PC-3 (cell line): ENCODE measurements around the gene FOLR2.

Experiments
- EZH2 ChIP-seq: fragments of 300-600 bp; sonication (generic); IDR thresholded peaks from one replicate; pipeline ENCODE4 v1.6.1; 2017; ENCODE audit warnings: antibody characterized with exemption, mild to moderate bottlenecking, low read length; ENCODE audit not compliant: unreplicated experiment
- EZH2phosphoT487 ChIP-seq: fragments of 300-600 bp; sonication (generic); IDR thresholded peaks from 2 replicates; pipeline ENCODE4 v1.6.1; 2018; ENCODE audit warnings: mild to moderate bottlenecking, antibody characterized with exemption, low read length, borderline replicate concordance
- TF ChIP-seq, protein P1 (sequence below): fragments of 300-600 bp; sonication (generic); conservative IDR thresholded peaks from 2 replicates; pipeline ENCODE4 v1.5.1; 2017; ENCODE audit warnings: antibody characterized with exemption, low read depth, mild to moderate bottlenecking, low read length

DNA sequence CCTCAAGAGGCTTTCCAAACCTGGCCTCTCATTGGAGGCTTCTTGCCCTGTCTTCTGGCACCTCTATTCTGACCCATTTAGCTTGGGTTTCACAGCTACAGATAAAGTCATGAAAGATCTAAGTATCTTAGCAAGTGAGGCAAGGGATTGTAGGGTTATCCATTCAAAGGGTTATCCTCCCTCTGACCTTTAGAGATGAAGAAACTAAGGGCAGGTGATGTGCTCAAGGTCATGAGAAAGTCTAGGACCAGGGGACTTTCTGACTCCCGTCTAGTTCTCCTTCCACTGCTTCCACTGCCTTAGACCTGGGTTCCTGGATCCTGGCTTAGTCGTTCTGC is 20.1 kb downstream of the FOLR2 start:
- TF ChIP-seq, protein P1, sequence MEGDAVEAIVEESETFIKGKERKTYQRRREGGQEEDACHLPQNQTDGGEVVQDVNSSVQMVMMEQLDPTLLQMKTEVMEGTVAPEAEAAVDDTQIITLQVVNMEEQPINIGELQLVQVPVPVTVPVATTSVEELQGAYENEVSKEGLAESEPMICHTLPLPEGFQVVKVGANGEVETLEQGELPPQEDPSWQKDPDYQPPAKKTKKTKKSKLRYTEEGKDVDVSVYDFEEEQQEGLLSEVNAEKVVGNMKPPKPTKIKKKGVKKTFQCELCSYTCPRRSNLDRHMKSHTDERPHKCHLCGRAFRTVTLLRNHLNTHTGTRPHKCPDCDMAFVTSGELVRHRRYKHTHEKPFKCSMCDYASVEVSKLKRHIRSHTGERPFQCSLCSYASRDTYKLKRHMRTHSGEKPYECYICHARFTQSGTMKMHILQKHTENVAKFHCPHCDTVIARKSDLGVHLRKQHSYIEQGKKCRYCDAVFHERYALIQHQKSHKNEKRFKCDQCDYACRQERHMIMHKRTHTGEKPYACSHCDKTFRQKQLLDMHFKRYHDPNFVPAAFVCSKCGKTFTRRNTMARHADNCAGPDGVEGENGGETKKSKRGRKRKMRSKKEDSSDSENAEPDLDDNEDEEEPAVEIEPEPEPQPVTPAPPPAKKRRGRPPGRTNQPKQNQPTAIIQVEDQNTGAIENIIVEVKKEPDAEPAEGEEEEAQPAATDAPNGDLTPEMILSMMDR = no peak
- TF ChIP-seq EZH2 (no peak), EZH2phosphoT487 (no peak)
